ENCODE data around the gene MZT2B. TPM values are rescaled to one million over a fixed set of nuclear protein-coding genes. Genes with fewer than 3 reads are reported as not detected.
"Not testable (repeated sequence)": the region's sequence is repeated elsewhere in the genome, so short reads cannot be mapped to it uniquely, and the experiment has no call there.

Gene MZT2B
- total and polyA plus RNA-seq, 2 of the 4 experiments (the other 2 are of a cell fraction): 24.9 to 115 TPM

DNA sequence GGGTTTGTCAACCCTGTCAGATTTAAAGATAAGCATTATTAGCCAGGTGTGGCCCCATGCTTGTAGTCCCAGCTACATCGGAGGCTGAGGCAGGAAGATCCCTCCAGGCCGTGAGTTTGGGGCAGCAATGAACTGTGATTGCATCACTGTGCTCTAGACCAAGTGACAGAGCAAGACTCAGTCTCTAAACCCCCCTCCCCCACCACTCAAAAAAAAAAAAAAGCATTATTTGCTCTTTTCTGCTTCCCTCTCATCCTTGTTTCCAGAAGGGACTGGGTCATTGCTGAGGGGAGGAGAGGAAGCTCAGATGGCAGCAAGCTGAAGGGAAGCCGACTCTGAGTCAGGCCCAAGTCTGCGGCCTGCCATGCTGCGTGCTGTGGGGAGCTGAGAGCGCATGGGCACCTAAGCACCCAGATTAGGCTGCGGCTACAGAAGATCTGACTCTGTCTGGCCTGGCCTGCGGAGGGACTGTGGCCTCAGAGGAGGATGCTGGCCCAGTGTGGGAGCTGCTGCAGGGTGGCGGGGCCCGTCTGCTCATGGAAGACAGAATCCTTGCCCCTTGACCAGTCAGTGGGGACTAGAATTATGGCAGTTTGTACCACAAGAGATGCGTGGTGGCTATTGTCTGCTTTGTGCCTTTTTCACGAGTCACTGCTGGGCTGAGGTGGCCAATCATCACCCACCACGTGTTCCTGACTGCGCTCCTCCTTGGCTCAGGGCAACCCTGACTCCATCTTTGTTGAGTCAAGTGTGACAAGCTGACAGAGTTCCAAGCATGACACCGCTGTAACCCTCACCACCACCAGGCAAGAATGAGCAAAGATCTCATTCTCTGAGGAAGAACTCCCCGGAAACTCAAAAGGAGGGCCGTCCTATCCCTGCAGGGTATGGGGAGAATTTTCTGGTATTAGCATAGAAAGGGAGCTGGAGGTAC is 6.1 kb downstream of the MZT2B start:
- POLR2A ChIA-PET (ENCODE audit: unreplicated experiment): not testable (repeated sequence)

DNA sequence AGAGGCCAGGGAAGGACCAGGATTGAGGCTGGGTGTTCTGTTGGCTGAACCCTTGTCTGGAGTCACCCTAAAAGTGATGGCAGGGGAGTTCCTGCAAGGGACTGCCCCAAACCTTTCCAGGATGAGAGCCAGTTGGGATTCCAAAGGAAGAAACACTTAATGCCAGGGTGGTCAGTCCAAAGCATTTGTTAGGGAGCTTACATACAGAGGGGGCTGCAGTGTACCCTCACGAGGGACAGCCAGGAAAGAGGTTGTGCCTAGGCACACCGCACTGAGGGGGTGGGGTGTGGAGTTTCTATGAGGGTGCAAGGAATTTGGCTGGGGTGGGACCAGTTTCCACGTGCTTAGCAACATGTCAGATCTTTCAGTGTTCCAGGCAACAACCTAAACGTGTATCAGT is 6.9 kb downstream of the MZT2B start:
- H2BK5ac ChIP-seq (ENCODE audit: low read depth, low read length, poor library complexity, severe bottlenecking); H3K9me3 ChIP-seq (ENCODE audit: control insufficient read depth, insufficient read depth, low read length); H3K14ac ChIP-seq (replicated peaks; ENCODE audit: low read depth, low read length); H4K91ac ChIP-seq (ENCODE audit: insufficient read depth, low read depth, low read length); ATAC-seq (ENCODE audit: low read depth); H3K4ac ChIP-seq (ENCODE audit: low read depth, low read length); H2BK15ac ChIP-seq (ENCODE audit: low read depth, low read length); H2BK20ac ChIP-seq (ENCODE audit: low read depth, low read length); dilution Hi-C loops (cut with HindIII; ENCODE audit: low sequenced_read_pairs, unreplicated experiment); H3K27me3 ChIP-seq (ENCODE audit: control insufficient read depth, insufficient read depth, low read length); POLR2A ChIA-PET (ENCODE audit: unreplicated experiment); H2AK5ac ChIP-seq (ENCODE audit: low read depth, low read length); H3K4me1 ChIP-seq (ENCODE audit: control insufficient read depth, insufficient read depth, low read length); H4K20me1 ChIP-seq (ENCODE audit: insufficient read depth, low read length); H3K9ac ChIP-seq (ENCODE audit: low read depth, low read length); BruUV-seq (replicated peaks); H4K5ac ChIP-seq (ENCODE audit: low read depth, low read length); CTCF ChIA-PET; H3K18ac ChIP-seq (ENCODE audit: low read depth, low read length); DNase-seq; in situ Hi-C loops (cut with MboI; ENCODE audit: low sequenced_read_pairs); H2AK9ac ChIP-seq (replicated peaks; ENCODE audit: low read depth, low read length, poor library complexity); H2BK120ac ChIP-seq (ENCODE audit: low read depth, low read length); intact Hi-C loops (cut with micrococcal nuclease); H3K9me1 ChIP-seq (ENCODE audit: insufficient read depth, low read length); H3K27ac ChIP-seq (ENCODE audit: insufficient read depth, low read length); H4K8ac ChIP-seq (ENCODE audit: low read depth in 2 of 2, low read length in 2 of 2); H3K56ac ChIP-seq (ENCODE audit: extremely low read depth, insufficient read depth, low read length); H3K23ac ChIP-seq (ENCODE audit: low read depth, low read length); H3K4me2 ChIP-seq (ENCODE audit: low read depth, low read length); H2AFZ ChIP-seq (replicated peaks; ENCODE audit: low read length, poor library complexity); H3K4me3 ChIP-seq (ENCODE audit: insufficient read depth, low read depth, low read length): not testable (repeated sequence)
- WGBS, 2 experiments (ENCODE audit: extremely low coverage in 2 of 2, insufficient read length in 1 of 2): no CpG with 5 or more reads among the region's 4 CpGs
- Histone ChIP-seq H3K36me3 (ENCODE audit: control insufficient read depth, insufficient read depth, low read length) (peaks cover 15% of the 10 kb centered on the region), H3K79me1 (ENCODE audit: low read depth in 1 of 2, low read length in 2 of 2) (peaks cover 8 to 17% of the 10 kb centered on the region in 2 experiments; a peak in 3 of 4 replicates)

More for the DNA sequence above, 6.1 kb downstream of the MZT2B start:
- H4K8ac ChIP-seq (ENCODE audit: low read depth in 2 of 2, low read length in 2 of 2); H3K4me3 ChIP-seq (ENCODE audit: insufficient read depth, low read depth, low read length); H2BK5ac ChIP-seq (ENCODE audit: low read depth, low read length, poor library complexity, severe bottlenecking); H2AK5ac ChIP-seq (ENCODE audit: low read depth, low read length); intact Hi-C loops (cut with micrococcal nuclease); H4K91ac ChIP-seq (ENCODE audit: insufficient read depth, low read depth, low read length); H3K18ac ChIP-seq (ENCODE audit: low read depth, low read length); ATAC-seq (ENCODE audit: low read depth); H4K20me1 ChIP-seq (ENCODE audit: insufficient read depth, low read length); H3K9me3 ChIP-seq (ENCODE audit: control insufficient read depth, insufficient read depth, low read length); H4K5ac ChIP-seq (ENCODE audit: low read depth, low read length); H3K4ac ChIP-seq (ENCODE audit: low read depth, low read length); H2AK9ac ChIP-seq (replicated peaks; ENCODE audit: low read depth, low read length, poor library complexity); H3K14ac ChIP-seq (replicated peaks; ENCODE audit: low read depth, low read length); H3K9ac ChIP-seq (ENCODE audit: low read depth, low read length); H3K9me1 ChIP-seq (ENCODE audit: insufficient read depth, low read length); H3K27ac ChIP-seq (ENCODE audit: insufficient read depth, low read length); BruUV-seq (replicated peaks); CTCF ChIA-PET; H2AFZ ChIP-seq (replicated peaks; ENCODE audit: low read length, poor library complexity); H2BK120ac ChIP-seq (ENCODE audit: low read depth, low read length); DNase-seq; in situ Hi-C loops (cut with MboI; ENCODE audit: low sequenced_read_pairs); H2BK15ac ChIP-seq (ENCODE audit: low read depth, low read length); H3K4me1 ChIP-seq (ENCODE audit: control insufficient read depth, insufficient read depth, low read length); H3K23ac ChIP-seq (ENCODE audit: low read depth, low read length); H3K56ac ChIP-seq (ENCODE audit: extremely low read depth, insufficient read depth, low read length); H3K4me2 ChIP-seq (ENCODE audit: low read depth, low read length); H2BK20ac ChIP-seq (ENCODE audit: low read depth, low read length); H3K27me3 ChIP-seq (ENCODE audit: control insufficient read depth, insufficient read depth, low read length); dilution Hi-C loops (cut with HindIII; ENCODE audit: low sequenced_read_pairs, unreplicated experiment): not testable (repeated sequence)
- peaks cover 8 to 24% of the 10 kb centered on the region in 2 experiments; a peak in 3 of 4 replicates for H3K79me1 ChIP-seq (ENCODE audit: low read depth in 1 of 2, low read length in 2 of 2)
- WGBS, 2 experiments (ENCODE audit: extremely low coverage in 2 of 2, insufficient read length in 1 of 2): 85% methylated on average over 7 of the region's 17 CpGs; no CpG with 5 or more reads in 1 of the 2 experiments
- peaks cover 16% of the 10 kb centered on the region for H3K36me3 ChIP-seq (ENCODE audit: control insufficient read depth, insufficient read depth, low read length)
- peak; percentile 23; the same call in 1 of the 2 replicates for TF ChIP-seq CEBPB (IDR thresholded peaks at IDR 0.05; ENCODE audit: low read depth, low read length)

All from IMR-90 (cell line).